CD4-positive, alpha-beta T cell (primary cell): ENCODE results near the gene AZU1. TPM values are rescaled to one million over a fixed set of nuclear protein-coding genes. Genes with fewer than 3 reads are reported as not detected.

Source experiments
- ATAC-seq: fragments of 200-7000 bp; cut with Tn5 transposase; one replicate; pipeline ENCODE4 v1.10.0; 2022; ENCODE audit warnings: mild to moderate bottlenecking; ENCODE audit not compliant: poor library complexity
- CTCF ChIA-PET: fragments of 350-600 bp; sonication (Branson Sonifier 250); formaldehyde crosslinking; loops from one replicate; lab custom pipeline; 2021; ENCODE audit warnings: antibody characterized with exemption, inconsistent platforms; lab: Charles Lee
- POLR2A ChIA-PET: fragments of 350-600 bp; sonication (Branson Sonifier 250); formaldehyde crosslinking; loops from one replicate; lab custom pipeline; 2021; ENCODE audit warnings: antibody characterized with exemption, inconsistent platforms; lab: Charles Lee
- DNase-seq, 14 experiments: peaks; one replicate each; pipeline ENCODE4 v3.0.0-alpha.2; 2013 to 2020; ENCODE audit warnings: mixed read lengths in 2 of 14
- H3K27ac ChIP-seq, 2 donors: one replicate each; pipeline versions ENCODE4 v1.5.1 to v1.7.0; 2013; ENCODE audit warnings: low read length in 2 of 2, low read depth in 1 of 2, mild to moderate bottlenecking in 1 of 2
- H3K27me3 ChIP-seq, 2 experiments: 1 replicate in 1 of 2; 2 replicates in 1 of 2; pipeline versions ENCODE4 v1.6.1 to v1.7.0; 2013; ENCODE audit warnings: low read length in 2 of 2, control low read depth in 1 of 2, mild to moderate bottlenecking in 1 of 2, moderate library complexity in 1 of 2; ENCODE audit not compliant: insufficient read depth in 2 of 2, control insufficient read depth in 1 of 2
- H3K36me3 ChIP-seq: one replicate; pipeline ENCODE4 v1.6.1; 2013; ENCODE audit warnings: low read length, control low read depth; ENCODE audit not compliant: insufficient read depth
- H3K4me1 ChIP-seq: one replicate; pipeline ENCODE4 v1.6.1; 2013; ENCODE audit warnings: low read length, control low read depth; ENCODE audit not compliant: insufficient read depth
- H3K4me3 ChIP-seq: one replicate; pipeline ENCODE4 v1.5.1; 2013; ENCODE audit warnings: mild to moderate bottlenecking, low read length, moderate library complexity
- H3K9me3 ChIP-seq, 2 experiments: 1 replicate in 1 of 2; 2 replicates in 1 of 2; pipeline versions ENCODE4 v1.6.1 to v1.7.0; 2013; ENCODE audit warnings: low read length in 2 of 2, mild to moderate bottlenecking in 2 of 2, control low read depth in 1 of 2, moderate library complexity in 1 of 2; ENCODE audit not compliant: control insufficient read depth in 1 of 2, insufficient read depth in 1 of 2
- H3K27ac Mint-ChIP-seq: one replicate; pipeline ENCODE4 v1.8.0; 2020; ENCODE audit warnings: mixed read lengths
- H3K27me3 Mint-ChIP-seq: one replicate; pipeline ENCODE4 v1.8.0; 2021; ENCODE audit warnings: mixed read lengths
- H3K36me3 Mint-ChIP-seq: one replicate; pipeline ENCODE4 v1.8.0; 2021; ENCODE audit warnings: low read depth, mixed read lengths
- H3K4me1 Mint-ChIP-seq: one replicate; pipeline ENCODE4 v1.8.0; 2021; ENCODE audit warnings: low read depth, mixed read lengths
- H3K4me3 Mint-ChIP-seq: one replicate; pipeline ENCODE4 v1.8.0; 2020; ENCODE audit warnings: mild to moderate bottlenecking, mixed read lengths
- H3K9me3 Mint-ChIP-seq: one replicate; pipeline ENCODE4 v1.8.0; 2020; ENCODE audit warnings: mixed read lengths
- intact Hi-C, 2 experiments: fragments of 100-400 bp; cut with DNase I in 1 of 2; cut with micrococcal nuclease in 1 of 2; formaldehyde crosslinking; loops; one replicate each; pipeline versions ENCODE4 v1.15.1 to v1.9.0; 2023 to 2025; cut with DNase I, micrococcal nuclease
- total RNA-seq, 174 experiments: library from RNA in 2 of 174; stranded (reverse) in 2 of 174; gene quantifications; one replicate each; pipeline ENCODE4 v1.2.3 and lab custom pipeline; 2021 to 2026
- TF ChIP-seq, protein P1 (sequence below): fragments of 200-600 bp; IDR thresholded peaks from one replicate; pipeline ENCODE4 v1.8.0; 2022; ENCODE audit warnings: antibody characterized with exemption, mild to moderate bottlenecking

Gene AZU1
- total RNA-seq, 2 experiments from 2014 or later = 0.47 to 0.49 TPM

DNA sequence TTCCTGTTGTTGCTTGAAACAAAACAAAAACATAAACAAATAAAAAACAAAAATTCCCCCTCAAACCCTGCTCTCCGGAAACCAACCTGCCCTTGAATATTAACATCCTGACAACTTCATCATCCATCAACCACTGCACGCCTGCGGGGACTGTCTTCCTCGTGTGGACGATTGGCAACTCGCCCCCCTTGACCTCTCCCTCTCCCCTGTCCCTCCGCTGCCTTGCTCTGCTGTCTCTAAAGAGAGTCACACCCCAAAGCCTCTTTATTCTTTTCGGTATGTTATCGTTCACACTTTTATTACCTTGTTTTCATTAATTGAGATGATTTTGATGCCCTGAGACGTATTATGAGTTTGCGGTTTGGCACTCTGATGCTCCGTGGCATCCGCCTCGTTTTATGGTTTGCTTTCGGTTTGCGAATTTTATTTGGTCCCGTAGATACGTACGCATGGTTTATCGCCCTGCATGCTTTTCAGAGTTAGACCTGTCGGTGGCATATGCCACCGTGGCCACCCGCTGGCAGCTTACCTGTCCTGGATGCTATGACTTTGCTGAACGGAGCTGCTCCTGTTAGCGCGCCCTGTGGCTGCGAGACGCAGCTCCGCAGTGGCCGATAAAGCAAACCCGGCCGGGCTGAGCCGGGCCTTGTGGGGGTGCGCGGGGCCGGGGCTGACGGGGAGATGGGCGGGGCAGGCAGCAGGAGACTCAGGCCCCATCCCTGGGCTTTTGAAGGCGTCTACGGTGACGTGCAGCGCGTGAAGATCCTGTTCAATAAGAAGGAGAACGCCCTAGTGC, 19.8 kb upstream of the AZU1 start:
- no peak overlapping the region for H3K4me3 ChIP-seq
- Mint-ChIP-seq H3K27ac (peak overlapping the region; percentile 58), H3K36me3 (peaks cover 58% of the 10 kb centered on the region), H3K27me3 (no peaks in the 10 kb centered on the region), H3K4me3 (peak overlapping the region; percentile 52), H3K4me1 (peaks cover 16% of the 10 kb centered on the region), H3K9me3 (no peaks in the 10 kb centered on the region)
- TF ChIP-seq, protein P1, sequence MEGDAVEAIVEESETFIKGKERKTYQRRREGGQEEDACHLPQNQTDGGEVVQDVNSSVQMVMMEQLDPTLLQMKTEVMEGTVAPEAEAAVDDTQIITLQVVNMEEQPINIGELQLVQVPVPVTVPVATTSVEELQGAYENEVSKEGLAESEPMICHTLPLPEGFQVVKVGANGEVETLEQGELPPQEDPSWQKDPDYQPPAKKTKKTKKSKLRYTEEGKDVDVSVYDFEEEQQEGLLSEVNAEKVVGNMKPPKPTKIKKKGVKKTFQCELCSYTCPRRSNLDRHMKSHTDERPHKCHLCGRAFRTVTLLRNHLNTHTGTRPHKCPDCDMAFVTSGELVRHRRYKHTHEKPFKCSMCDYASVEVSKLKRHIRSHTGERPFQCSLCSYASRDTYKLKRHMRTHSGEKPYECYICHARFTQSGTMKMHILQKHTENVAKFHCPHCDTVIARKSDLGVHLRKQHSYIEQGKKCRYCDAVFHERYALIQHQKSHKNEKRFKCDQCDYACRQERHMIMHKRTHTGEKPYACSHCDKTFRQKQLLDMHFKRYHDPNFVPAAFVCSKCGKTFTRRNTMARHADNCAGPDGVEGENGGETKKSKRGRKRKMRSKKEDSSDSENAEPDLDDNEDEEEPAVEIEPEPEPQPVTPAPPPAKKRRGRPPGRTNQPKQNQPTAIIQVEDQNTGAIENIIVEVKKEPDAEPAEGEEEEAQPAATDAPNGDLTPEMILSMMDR = no peak
- DNase-seq = no peak
- intact Hi-C loops = no loop called here
- H3K27me3 ChIP-seq = no peaks in the 10 kb centered on the region
- H3K27ac ChIP-seq = no peak overlapping the region
- CTCF ChIA-PET = no interaction called here
- peaks cover 86% of the 10 kb centered on the region for H3K36me3 ChIP-seq
- H3K4me1 ChIP-seq = peaks cover 21% of the 10 kb centered on the region
- ATAC-seq = no peak
- POLR2A ChIA-PET = no interaction called here
- H3K9me3 ChIP-seq = peaks cover 0 to 11% of the 10 kb centered on the region in 2 experiments

DNA sequence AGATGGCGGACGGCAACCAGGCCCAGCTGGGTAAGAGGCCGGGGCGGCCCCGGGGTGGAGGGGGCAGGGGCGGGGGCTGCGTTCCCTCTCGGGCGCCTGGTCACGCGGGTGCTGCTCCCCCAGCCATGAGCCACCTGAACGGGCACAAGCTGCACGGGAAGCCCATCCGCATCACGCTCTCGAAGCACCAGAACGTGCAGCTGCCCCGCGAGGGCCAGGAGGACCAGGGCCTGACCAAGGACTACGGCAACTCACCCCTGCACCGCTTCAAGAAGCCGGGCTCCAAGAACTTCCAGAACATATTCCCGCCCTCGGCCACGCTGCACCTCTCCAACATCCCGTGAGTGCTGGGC, 19.2 kb upstream of the AZU1 start:
- peaks cover 81% of the 10 kb centered on the region for H3K36me3 ChIP-seq
- peaks cover 15% of the 10 kb centered on the region for H3K4me1 ChIP-seq
- Mint-ChIP-seq H3K4me1 (peaks cover 11% of the 10 kb centered on the region), H3K27ac (no peak overlapping the region), H3K27me3 (no peaks in the 10 kb centered on the region), H3K4me3 (no peak overlapping the region), H3K36me3 (peaks cover 52% of the 10 kb centered on the region), H3K9me3 (no peaks in the 10 kb centered on the region)
- H3K27me3 ChIP-seq = no peaks in the 10 kb centered on the region
- TF ChIP-seq, protein P1 = no peak
- CTCF ChIA-PET = no interaction called here
- no peak overlapping the region for H3K4me3 ChIP-seq
- no peak overlapping the region for H3K27ac ChIP-seq
- DNase-seq (no peak), ATAC-seq (no peak)
- intact Hi-C loops = no loop called here
- POLR2A ChIA-PET = no interaction called here
- peaks cover 0 to 11% of the 10 kb centered on the region in 2 experiments for H3K9me3 ChIP-seq

DNA sequence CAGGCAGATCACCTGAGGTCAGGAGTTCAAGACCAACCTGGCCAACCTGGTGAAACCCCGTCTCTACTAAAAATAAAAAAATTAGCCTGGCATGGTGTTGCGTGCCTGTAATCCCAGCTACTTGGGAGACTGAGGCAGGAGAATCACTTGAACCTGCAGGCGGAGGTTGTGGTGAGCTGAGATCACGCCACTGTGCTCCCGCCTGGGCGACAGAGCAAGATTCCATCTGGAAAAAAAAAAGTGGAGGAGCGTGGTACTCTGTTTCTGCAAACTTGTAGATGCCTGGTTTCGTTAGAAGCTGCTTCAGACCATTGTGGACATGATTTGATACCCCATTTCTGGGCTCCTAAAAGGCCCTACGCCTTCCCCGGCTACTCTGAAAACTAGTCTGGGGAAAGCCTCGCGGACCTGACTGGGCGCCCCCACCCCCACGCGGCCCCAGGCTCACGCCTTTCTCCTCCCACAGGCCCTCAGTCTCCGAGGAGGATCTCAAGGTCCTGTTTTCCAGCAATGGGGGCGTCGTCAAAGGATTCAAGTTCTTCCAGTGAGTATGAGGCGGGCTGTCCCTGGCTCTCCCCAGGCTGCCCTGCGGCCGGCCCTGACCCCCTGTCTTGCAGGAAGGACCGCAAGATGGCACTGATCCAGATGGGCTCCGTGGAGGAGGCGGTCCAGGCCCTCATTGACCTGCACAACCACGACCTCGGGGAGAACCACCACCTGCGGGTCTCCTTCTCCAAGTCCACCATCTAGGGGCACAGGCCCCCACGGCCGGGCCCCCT, 17.4 kb upstream of the AZU1 start:
- Mint-ChIP-seq H3K4me3 (peak overlapping the region; percentile 20), H3K9me3 (no peaks in the 10 kb centered on the region), H3K4me1 (peaks cover 7% of the 10 kb centered on the region), H3K27me3 (no peaks in the 10 kb centered on the region), H3K27ac (no peak overlapping the region), H3K36me3 (peaks cover 52% of the 10 kb centered on the region)
- no peak overlapping the region for H3K4me3 ChIP-seq
- ChIA-PET POLR2A (no interaction called here), CTCF (no interaction called here)
- peaks cover 7% of the 10 kb centered on the region for H3K4me1 ChIP-seq
- H3K36me3 ChIP-seq = peaks cover 62% of the 10 kb centered on the region
- ATAC-seq (no peak), DNase-seq (no peak)
- H3K27me3 ChIP-seq = no peaks in the 10 kb centered on the region
- TF ChIP-seq, protein P1 = no peak
- peak overlapping the region in 1 of 2 donors; percentile 7 for H3K27ac ChIP-seq
- peaks cover 0 to 11% of the 10 kb centered on the region in 2 experiments for H3K9me3 ChIP-seq
- intact Hi-C loops = no loop called here
